GM19025 (cell line): ENCODE data around the gene BOC.

Experiments used
- ATAC-seq: cut with Tn5 transposase; IDR thresholded peaks from one replicate; pipeline ENCODE4 v1.9.1; 2021; ENCODE audit warnings: mild to moderate bottlenecking, low read depth, moderate library complexity; ENCODE audit not compliant: unreplicated experiment

BOC gene

GRCh38 chr3:113249111-113249510, 37.8 kb downstream of the BOC start:
- no peak for ATAC-seq

GRCh38 chr3:113249601-113250000, 38.2 kb downstream of the BOC start:
- ATAC-seq: no peak

GRCh38 chr3:113250566-113250965, 39.2 kb downstream of the BOC start:
- no peak for ATAC-seq

- no peak for ATAC-seq
These were observed 40.5 kb downstream of the BOC start for GRCh38 chr3:113251817-113252216.

GRCh38 chr3:113252553-113252952, 41.2 kb downstream of the BOC start:
- ATAC-seq: no peak

- no peak for ATAC-seq
These were observed 42.3 kb downstream of the BOC start for GRCh38 chr3:113253702-113254101.

- ATAC-seq: no peak
These were observed 43.0 kb downstream of the BOC start for GRCh38 chr3:113254171-113254947.

- no peak for ATAC-seq
These were observed 43.9 kb downstream of the BOC start for GRCh38 chr3:113255100-113255853.

GRCh38 chr3:113255854-113256615, 44.7 kb downstream of the BOC start:
- no peak for ATAC-seq

GRCh38 chr3:113258361-113258760, 47.0 kb downstream of the BOC start:
- ATAC-seq: no peak

- ATAC-seq: no peak
These were observed 47.8 kb downstream of the BOC start for GRCh38 chr3:113259196-113259595.

GRCh38 chr3:113261063-113261625, 49.8 kb downstream of the BOC start:
- no peak for ATAC-seq

- no peak for ATAC-seq
These were observed 50.4 kb downstream of the BOC start for GRCh38 chr3:113261626-113262303.

- ATAC-seq: no peak
These were observed 50.9 kb downstream of the BOC start for GRCh38 chr3:113262304-113262665.

GRCh38 chr3:113263020-113263419, 51.7 kb downstream of the BOC start:
- ATAC-seq: no peak

- no peak for ATAC-seq
These were observed 52.4 kb downstream of the BOC start for GRCh38 chr3:113263778-113264177.

- no peak for ATAC-seq
These were observed 53.1 kb downstream of the BOC start for GRCh38 chr3:113264283-113265131.

GRCh38 chr3:113265231-113265630, 53.9 kb downstream of the BOC start:
- no peak for ATAC-seq

GRCh38 chr3:113266738-113267137, 55.4 kb downstream of the BOC start:
- ATAC-seq: no peak
